ENCODE measurements around the gene GNG2.

The GNG2 gene

GRCh38 chr14:51963286-51963685 is 102.9 kb downstream of the GNG2 start:
- H4K91ac ChIP-seq (ENCODE audit: low read depth, low read length): no peak overlapping the region

GRCh38 chr14:51967521-51967920 is 107.1 kb downstream of the GNG2 start:
- Histone ChIP-seq H3K4me3 (ENCODE audit: low read depth, low read length) (no peak overlapping the region), H3K9me3 (ENCODE audit: insufficient read depth, low read depth, low read length) (no peaks in the 10 kb centered on the region), H4K8ac (ENCODE audit: low read depth, low read length) (no peak overlapping the region), H3K4ac (ENCODE audit: low read depth, low read length) (no peak overlapping the region), H2AK5ac (ENCODE audit: low read length) (no peak overlapping the region), H3K9ac (ENCODE audit: low read length) (no peak overlapping the region), H3K27me3 (ENCODE audit: insufficient read depth, low read length) (no peaks in the 10 kb centered on the region), H3K4me1 (ENCODE audit: control insufficient read depth in 1 of 2, insufficient read depth in 2 of 2, low read length in 2 of 2) (no peaks in the 10 kb centered on the region), H4K91ac (ENCODE audit: low read depth, low read length) (no peak overlapping the region), H3K79me1 (ENCODE audit: low read length) (no peaks in the 10 kb centered on the region), H2BK5ac (ENCODE audit: low read depth, low read length, poor library complexity) (no peak overlapping the region), H3K79me2 (ENCODE audit: control insufficient read depth, insufficient read depth, low read length, poor library complexity) (no peaks in the 10 kb centered on the region), H2BK12ac (ENCODE audit: low read length) (no peak overlapping the region), H2BK120ac (ENCODE audit: insufficient read depth, low read length, poor library complexity) (no peak overlapping the region), H3K36me3 (ENCODE audit: control insufficient read depth in 1 of 2, insufficient read depth in 2 of 2, low read length in 2 of 2) (no peaks in the 10 kb centered on the region), H3K14ac (ENCODE audit: low read length) (no peak overlapping the region), H4K12ac (ENCODE audit: low read depth, low read length) (no peak overlapping the region), H3K27ac (ENCODE audit: low read depth, low read length) (no peak overlapping the region), H3K23ac (ENCODE audit: low read length) (no peak overlapping the region), H3K4me2 (ENCODE audit: low read length) (no peak overlapping the region), H3K18ac (ENCODE audit: low read length) (no peak overlapping the region), H2AFZ (ENCODE audit: insufficient read depth, low read length, poor library complexity) (no peak overlapping the region)
- peak; percentile 23 to 64 for DNase-seq
- no CpG with 5 or more reads among the region's 2 CpGs for WGBS (ENCODE audit: extremely low coverage, insufficient coverage, insufficient read length)

More at GRCh38 chr14:51963286-51963685, 102.9 kb downstream of the GNG2 start:
- Histone ChIP-seq H3K14ac (ENCODE audit: low read length) (no peak overlapping the region), H3K4me2 (ENCODE audit: low read length) (no peak overlapping the region), H3K27me3 (ENCODE audit: insufficient read depth, low read length) (no peaks in the 10 kb centered on the region), H3K36me3 (ENCODE audit: control insufficient read depth in 1 of 2, insufficient read depth in 2 of 2, low read length in 2 of 2) (no peaks in the 10 kb centered on the region), H3K9ac (ENCODE audit: low read length) (no peak overlapping the region), H3K4me3 (ENCODE audit: low read depth, low read length) (no peak overlapping the region), H2BK120ac (ENCODE audit: insufficient read depth, low read length, poor library complexity) (no peak overlapping the region), H3K18ac (ENCODE audit: low read length) (no peak overlapping the region), H3K9me3 (ENCODE audit: insufficient read depth, low read depth, low read length) (peaks cover 2% of the 10 kb centered on the region), H3K27ac (ENCODE audit: low read depth, low read length) (no peak overlapping the region), H4K12ac (ENCODE audit: low read depth, low read length) (no peak overlapping the region), H3K4me1 (ENCODE audit: control insufficient read depth in 1 of 2, insufficient read depth in 2 of 2, low read length in 2 of 2) (no peaks in the 10 kb centered on the region), H2AK5ac (ENCODE audit: low read length) (no peak overlapping the region), H3K23ac (ENCODE audit: low read length) (no peak overlapping the region), H3K4ac (ENCODE audit: low read depth, low read length) (no peak overlapping the region), H4K8ac (ENCODE audit: low read depth, low read length) (no peak overlapping the region), H3K79me1 (ENCODE audit: low read length) (no peaks in the 10 kb centered on the region), H2BK5ac (ENCODE audit: low read depth, low read length, poor library complexity) (no peak overlapping the region), H3K79me2 (ENCODE audit: control insufficient read depth, insufficient read depth, low read length, poor library complexity) (no peaks in the 10 kb centered on the region), H2AFZ (ENCODE audit: insufficient read depth, low read length, poor library complexity) (no peak overlapping the region), H2BK12ac (ENCODE audit: low read length) (no peak overlapping the region)
- DNase-seq: no peak
- no CpG with 5 or more reads among the region's 4 CpGs for WGBS (ENCODE audit: extremely low coverage, insufficient coverage, insufficient read length)

DNA sequence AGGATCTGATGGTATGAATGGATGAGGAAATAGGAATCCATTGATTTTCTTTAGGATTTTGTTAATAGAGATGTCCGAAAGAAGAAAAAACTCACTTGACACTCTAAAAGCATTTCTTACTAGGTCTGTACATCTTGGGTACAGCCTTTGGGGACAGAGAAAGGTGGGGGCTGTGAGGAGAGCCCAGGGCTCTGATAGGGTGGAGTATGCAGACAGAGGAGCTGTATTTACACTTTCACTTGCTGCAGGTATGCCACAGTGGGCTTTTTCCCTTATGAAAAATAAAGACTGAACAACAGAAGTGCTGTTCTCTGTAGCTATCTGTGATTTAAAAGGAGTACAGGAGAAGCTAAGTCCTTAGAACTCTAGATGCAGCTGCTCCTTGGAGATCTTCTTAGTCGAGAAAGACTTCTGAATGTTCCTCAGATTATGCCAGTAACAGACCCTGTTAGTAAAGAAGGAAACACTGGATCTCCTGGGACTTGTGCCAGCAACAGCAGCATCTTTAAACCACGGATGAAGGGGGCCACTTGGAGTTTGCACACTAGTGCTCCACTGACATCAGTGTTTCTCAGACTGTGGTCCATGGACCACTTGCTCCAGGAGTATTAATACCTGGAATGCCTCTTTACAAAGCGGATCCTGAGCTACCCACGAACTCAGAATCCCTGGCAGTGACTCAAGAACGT is 109.6 kb downstream of the GNG2 start:
- no peak overlapping the region for H2BK120ac ChIP-seq (ENCODE audit: insufficient read depth, low read length, poor library complexity)
- no peak overlapping the region for H2AK5ac ChIP-seq (ENCODE audit: low read length)
- H3K9ac ChIP-seq (ENCODE audit: low read length): no peak overlapping the region
- H2BK12ac ChIP-seq (ENCODE audit: low read length): no peak overlapping the region
- no peak overlapping the region for H3K14ac ChIP-seq (ENCODE audit: low read length)
- no peak overlapping the region for H3K4ac ChIP-seq (ENCODE audit: low read depth, low read length)
- H4K12ac ChIP-seq (ENCODE audit: low read depth, low read length): no peak overlapping the region
- H3K79me2 ChIP-seq (ENCODE audit: control insufficient read depth, insufficient read depth, low read length, poor library complexity): no peaks in the 10 kb centered on the region
- H3K79me1 ChIP-seq (ENCODE audit: low read length): no peaks in the 10 kb centered on the region
- no peak overlapping the region for H2BK5ac ChIP-seq (ENCODE audit: low read depth, low read length, poor library complexity)
- no peak overlapping the region for H3K4me2 ChIP-seq (ENCODE audit: low read length)
- no peak for DNase-seq
- H3K9me3 ChIP-seq (ENCODE audit: insufficient read depth, low read depth, low read length): no peaks in the 10 kb centered on the region
- H2AFZ ChIP-seq (ENCODE audit: insufficient read depth, low read length, poor library complexity): no peak overlapping the region
- no peaks in the 10 kb centered on the region for H3K36me3 ChIP-seq (ENCODE audit: control insufficient read depth in 1 of 2, insufficient read depth in 2 of 2, low read length in 2 of 2)
- no peaks in the 10 kb centered on the region for H3K27me3 ChIP-seq (ENCODE audit: insufficient read depth, low read length)
- no peak overlapping the region for H3K18ac ChIP-seq (ENCODE audit: low read length)
- no peak overlapping the region for H3K23ac ChIP-seq (ENCODE audit: low read length)
- no CpG with 5 or more reads among the region's 6 CpGs for WGBS (ENCODE audit: extremely low coverage, insufficient coverage, insufficient read length)
- no peaks in the 10 kb centered on the region for H3K4me1 ChIP-seq (ENCODE audit: control insufficient read depth in 1 of 2, insufficient read depth in 2 of 2, low read length in 2 of 2)
- no peak overlapping the region for H4K8ac ChIP-seq (ENCODE audit: low read depth, low read length)
- no peak overlapping the region for H4K91ac ChIP-seq (ENCODE audit: low read depth, low read length)
- no peak overlapping the region for H3K4me3 ChIP-seq (ENCODE audit: low read depth, low read length)
- H3K27ac ChIP-seq (ENCODE audit: low read depth, low read length): no peak overlapping the region

- Histone ChIP-seq H4K8ac (ENCODE audit: low read depth, low read length) (no peak overlapping the region), H3K23ac (ENCODE audit: low read length) (no peak overlapping the region), H3K79me1 (ENCODE audit: low read length) (no peaks in the 10 kb centered on the region), H3K4me1 (ENCODE audit: control insufficient read depth in 1 of 2, insufficient read depth in 2 of 2, low read length in 2 of 2) (no peaks in the 10 kb centered on the region), H3K4me2 (ENCODE audit: low read length) (no peak overlapping the region), H3K36me3 (ENCODE audit: control insufficient read depth in 1 of 2, insufficient read depth in 2 of 2, low read length in 2 of 2) (no peaks in the 10 kb centered on the region), H3K18ac (ENCODE audit: low read length) (no peak overlapping the region), H2AK5ac (ENCODE audit: low read length) (no peak overlapping the region), H2BK12ac (ENCODE audit: low read length) (no peak overlapping the region), H3K27ac (ENCODE audit: low read depth, low read length) (no peak overlapping the region), H3K4ac (ENCODE audit: low read depth, low read length) (no peak overlapping the region), H2AFZ (ENCODE audit: insufficient read depth, low read length, poor library complexity) (no peak overlapping the region), H3K27me3 (ENCODE audit: insufficient read depth, low read length) (no peaks in the 10 kb centered on the region), H3K79me2 (ENCODE audit: control insufficient read depth, insufficient read depth, low read length, poor library complexity) (no peaks in the 10 kb centered on the region), H4K12ac (ENCODE audit: low read depth, low read length) (no peak overlapping the region), H2BK120ac (ENCODE audit: insufficient read depth, low read length, poor library complexity) (no peak overlapping the region), H3K9me3 (ENCODE audit: insufficient read depth, low read depth, low read length) (no peaks in the 10 kb centered on the region), H3K14ac (ENCODE audit: low read length) (no peak overlapping the region), H3K9ac (ENCODE audit: low read length) (no peak overlapping the region), H4K91ac (ENCODE audit: low read depth, low read length) (no peak overlapping the region), H3K4me3 (ENCODE audit: low read depth, low read length) (no peak overlapping the region), H2BK5ac (ENCODE audit: low read depth, low read length, poor library complexity) (no peak overlapping the region)
- DNase-seq: no peak
- WGBS (ENCODE audit: extremely low coverage, insufficient coverage, insufficient read length): no CpG with 5 or more reads among the region's 7 CpGs
These were observed 112.2 kb downstream of the GNG2 start for GRCh38 chr14:51972566-51972965.

Data from trophoblast cell (in vitro differentiated cells and primary cell).